Measurements from ENCODE around the gene TIMM22. TPM values are rescaled to one million over a fixed set of nuclear protein-coding genes. Genes with fewer than 3 reads are reported as not detected.

The TIMM22 gene
- total and polyA plus RNA-seq, 2 of the 13 experiments (the other 11 are each of a cell fraction or from before 2014, with no cell fraction given): 6.2 to 15.5 TPM

DNA sequence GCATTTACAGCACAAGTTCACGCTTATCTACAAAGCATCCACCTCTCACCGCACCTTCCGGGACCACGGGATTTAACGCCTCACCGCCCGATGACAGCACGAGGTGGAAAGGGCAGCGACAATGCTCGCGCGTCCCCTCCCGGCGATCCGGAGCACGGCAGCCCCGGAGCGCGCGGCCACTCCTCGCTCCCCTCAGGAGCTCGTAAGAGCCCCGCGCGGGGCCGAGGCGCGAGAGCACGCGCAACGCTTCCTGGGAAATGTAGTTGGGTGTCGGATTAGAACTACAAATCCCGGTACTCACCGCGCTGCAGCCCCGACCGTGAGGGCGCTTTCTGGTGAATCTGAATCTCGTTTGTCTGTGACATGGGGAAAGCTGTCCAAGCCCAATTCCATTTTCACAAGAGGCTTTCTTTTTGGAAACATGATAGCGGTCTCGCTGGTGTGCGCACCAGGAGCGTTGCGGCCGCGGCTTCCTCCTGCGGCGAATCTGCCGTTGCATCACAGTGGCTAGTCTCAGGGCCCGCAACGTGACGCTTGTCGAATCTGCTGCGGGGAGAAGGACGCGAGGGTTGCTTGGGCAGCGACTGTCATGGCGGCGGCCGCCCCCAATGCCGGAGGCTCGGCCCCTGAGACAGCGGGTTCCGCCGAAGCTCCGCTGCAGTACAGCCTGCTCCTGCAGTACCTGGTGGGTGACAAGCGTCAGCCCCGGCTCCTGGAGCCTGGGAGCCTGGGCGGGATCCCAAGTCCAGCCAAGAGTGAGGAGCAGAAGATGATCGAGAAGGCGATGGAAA lies at the start of gene TIMM22 (continued):
- TF ChIP-seq ZNF704 (CRISPR knock-in tag; IDR thresholded peaks at IDR 0.05; ENCODE audit: borderline replicate concordance): peak; percentile 51; the same call in 1 of the 2 replicates
- no peak for TF ChIP-seq ZNF3 (CRISPR knock-in tag; IDR thresholded peaks at IDR 0.05)
- TF ChIP-seq PRPF4 (IDR thresholded peaks at IDR 0.05; ENCODE audit: low read depth, low read length, poor library complexity, severe bottlenecking): no peak
- no peak for TF ChIP-seq RERE (CRISPR knock-in tag; IDR thresholded peaks at IDR 0.05; ENCODE audit: low read depth)
- TF ChIP-seq PTBP1 (IDR thresholded peaks at IDR 0.05; ENCODE audit: low read depth, low read length, poor library complexity, severe bottlenecking): no peak
- TF ChIP-seq, protein P1, sequence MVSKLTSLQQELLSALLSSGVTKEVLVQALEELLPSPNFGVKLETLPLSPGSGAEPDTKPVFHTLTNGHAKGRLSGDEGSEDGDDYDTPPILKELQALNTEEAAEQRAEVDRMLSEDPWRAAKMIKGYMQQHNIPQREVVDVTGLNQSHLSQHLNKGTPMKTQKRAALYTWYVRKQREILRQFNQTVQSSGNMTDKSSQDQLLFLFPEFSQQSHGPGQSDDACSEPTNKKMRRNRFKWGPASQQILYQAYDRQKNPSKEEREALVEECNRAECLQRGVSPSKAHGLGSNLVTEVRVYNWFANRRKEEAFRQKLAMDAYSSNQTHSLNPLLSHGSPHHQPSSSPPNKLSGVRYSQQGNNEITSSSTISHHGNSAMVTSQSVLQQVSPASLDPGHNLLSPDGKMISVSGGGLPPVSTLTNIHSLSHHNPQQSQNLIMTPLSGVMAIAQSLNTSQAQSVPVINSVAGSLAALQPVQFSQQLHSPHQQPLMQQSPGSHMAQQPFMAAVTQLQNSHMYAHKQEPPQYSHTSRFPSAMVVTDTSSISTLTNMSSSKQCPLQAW (CRISPR knock-in tag; IDR thresholded peaks at IDR 0.05): peak; percentile 53; the same call in 1 of the 2 replicates
- TF ChIP-seq, protein P2, sequence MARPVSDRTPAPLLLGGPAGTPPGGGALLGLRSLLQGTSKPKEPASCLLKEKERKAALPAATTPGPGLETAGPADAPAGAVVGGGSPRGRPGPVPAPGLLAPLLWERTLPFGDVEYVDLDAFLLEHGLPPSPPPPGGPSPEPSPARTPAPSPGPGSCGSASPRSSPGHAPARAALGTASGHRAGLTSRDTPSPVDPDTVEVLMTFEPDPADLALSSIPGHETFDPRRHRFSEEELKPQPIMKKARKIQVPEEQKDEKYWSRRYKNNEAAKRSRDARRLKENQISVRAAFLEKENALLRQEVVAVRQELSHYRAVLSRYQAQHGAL (CRISPR knock-in tag; IDR thresholded peaks at IDR 0.05; ENCODE audit: not compliant biosample characterization): peak; percentile 88
- TF ChIP-seq NR1H2 (CRISPR knock-in tag; IDR thresholded peaks at IDR 0.05; ENCODE audit: borderline replicate concordance, low read depth): 0 out of 2 replicates have a peak, but pooled peaks have one; percentile 58
- TF ChIP-seq ZNF24 (IDR thresholded peaks at IDR 0.05): no peak
- no peak; the same call in 1 of the 2 replicates for TF ChIP-seq NFKBIZ (CRISPR knock-in tag; IDR thresholded peaks at IDR 0.05)
- peak; percentile 43; the same call in 1 of the 2 replicates for TF ChIP-seq ZNF550 (CRISPR knock-in tag; IDR thresholded peaks at IDR 0.05; ENCODE audit: borderline replicate concordance)
- no peak; the same call in 1 of the 2 replicates for TF ChIP-seq ZNF629 (CRISPR knock-in tag; conservative IDR thresholded peaks at IDR 0.05)
- TF ChIP-seq GFI1 (CRISPR knock-in tag; IDR thresholded peaks at IDR 0.05; ENCODE audit: borderline replicate concordance): 0 out of 2 replicates have a peak, but pooled peaks have one; percentile 30
- peak; percentile 81 for TF ChIP-seq REPIN1 (CRISPR knock-in tag; IDR thresholded peaks at IDR 0.05; ENCODE audit: borderline replicate concordance, low read depth)
- peak; percentile 21 for TF ChIP-seq ZEB1 (IDR thresholded peaks at IDR 0.05; ENCODE audit: insufficient replicate concordance, low read depth)
- TF ChIP-seq YEATS2 (CRISPR knock-in tag; IDR thresholded peaks at IDR 0.05; ENCODE audit: borderline replicate concordance): peak; percentile 95
- TF ChIP-seq, protein P3, sequence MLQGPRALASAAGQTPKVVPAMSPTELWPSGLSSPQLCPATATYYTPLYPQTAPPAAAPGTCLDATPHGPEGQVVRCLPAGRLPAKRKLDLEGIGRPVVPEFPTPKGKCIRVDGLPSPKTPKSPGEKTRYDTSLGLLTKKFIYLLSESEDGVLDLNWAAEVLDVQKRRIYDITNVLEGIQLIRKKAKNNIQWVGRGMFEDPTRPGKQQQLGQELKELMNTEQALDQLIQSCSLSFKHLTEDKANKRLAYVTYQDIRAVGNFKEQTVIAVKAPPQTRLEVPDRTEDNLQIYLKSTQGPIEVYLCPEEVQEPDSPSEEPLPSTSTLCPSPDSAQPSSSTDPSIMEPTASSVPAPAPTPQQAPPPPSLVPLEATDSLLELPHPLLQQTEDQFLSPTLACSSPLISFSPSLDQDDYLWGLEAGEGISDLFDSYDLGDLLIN (CRISPR knock-in tag; IDR thresholded peaks at IDR 0.05; ENCODE audit: borderline replicate concordance): peak; percentile 57; the same call in 1 of the 2 replicates
